H9 (cell line): Measurements from ENCODE around the gene HLF. TPM values are rescaled to one million over a fixed set of nuclear protein-coding genes. Genes with fewer than 3 reads are reported as not detected.

Experiments used
- DNase-seq: peaks from one replicate; pipeline ENCODE4 v3.0.0-alpha.2; 2017
- H2AFZ ChIP-seq: one replicate; pipeline ENCODE4 v1.6.1; 2013; ENCODE audit warnings: mild to moderate bottlenecking, low read length, control low read depth, moderate library complexity
- H2AK5ac ChIP-seq: 2 replicates; pipeline ENCODE4 v1.6.1; 2013; ENCODE audit warnings: low read length, control low read depth, mixed read lengths; ENCODE audit not compliant: insufficient read length
- H2BK120ac ChIP-seq: one replicate; pipeline ENCODE4 v1.6.1; 2013; ENCODE audit warnings: low read depth, mild to moderate bottlenecking, low read length, control low read depth, inconsistent platforms; ENCODE audit not compliant: poor library complexity, severe bottlenecking
- H2BK12ac ChIP-seq: 2 replicates; pipeline ENCODE4 v1.6.1; 2013; ENCODE audit warnings: low read length, control low read depth, mixed read lengths, low read depth; ENCODE audit not compliant: insufficient read length
- H2BK15ac ChIP-seq: 2 replicates; pipeline ENCODE4 v1.6.1; 2013; ENCODE audit warnings: low read depth, low read length, control low read depth
- H2BK20ac ChIP-seq: one replicate; pipeline ENCODE4 v1.6.1; 2013; ENCODE audit warnings: low read depth, mild to moderate bottlenecking, low read length, control low read depth, inconsistent platforms; ENCODE audit not compliant: poor library complexity, severe bottlenecking
- H2BK5ac ChIP-seq: 2 replicates; pipeline ENCODE4 v1.6.1; 2013; ENCODE audit warnings: low read length, control low read depth, mixed read lengths; ENCODE audit not compliant: insufficient read length
- H3K14ac ChIP-seq: 2 replicates; pipeline ENCODE4 v1.6.1; 2013; ENCODE audit warnings: low read length, control low read depth; ENCODE audit not compliant: insufficient read depth
- H3K18ac ChIP-seq: 2 replicates; pipeline ENCODE4 v1.6.1; 2013; ENCODE audit warnings: low read depth, mild to moderate bottlenecking, mixed read lengths, low read length, control low read depth; ENCODE audit not compliant: insufficient read length
- H3K23ac ChIP-seq: 2 replicates; pipeline ENCODE4 v1.6.1; 2013; ENCODE audit warnings: low read length, control low read depth, mixed read lengths, low read depth; ENCODE audit not compliant: insufficient read length
- H3K23me2 ChIP-seq: 2 replicates; pipeline ENCODE4 v1.6.1; 2013; ENCODE audit warnings: low read depth, mild to moderate bottlenecking, mixed read lengths, low read length, control low read depth; ENCODE audit not compliant: insufficient read length, poor library complexity, severe bottlenecking
- H3K27ac ChIP-seq: 2 replicates; pipeline ENCODE4 v1.5.1; 2013; ENCODE audit warnings: low read length, control low read depth, mixed read lengths, low read depth; ENCODE audit not compliant: insufficient read length
- H3K27me3 ChIP-seq: 2 replicates; pipeline ENCODE4 v1.6.1; 2013; ENCODE audit warnings: low read length, control low read depth, inconsistent platforms; ENCODE audit not compliant: insufficient read depth
- H3K4ac ChIP-seq: 2 replicates; pipeline ENCODE4 v1.6.1; 2013; ENCODE audit warnings: low read depth, mild to moderate bottlenecking, control low read depth, inconsistent platforms, low read length, moderate library complexity
- H3K4me1 ChIP-seq: 2 replicates; pipeline ENCODE4 v1.6.1; 2013; ENCODE audit warnings: low read length, control low read depth, inconsistent platforms; ENCODE audit not compliant: insufficient read depth
- H3K4me2 ChIP-seq: 2 replicates; pipeline ENCODE4 v1.6.1; 2013; ENCODE audit warnings: low read length, control low read depth, mixed read lengths; ENCODE audit not compliant: insufficient read length, insufficient read depth
- H3K56ac ChIP-seq: 2 replicates; pipeline ENCODE4 v1.6.1; 2013; ENCODE audit warnings: low read depth, mild to moderate bottlenecking, mixed read lengths, low read length, control low read depth; ENCODE audit not compliant: insufficient read length
- H3K79me1 ChIP-seq: 2 replicates; pipeline ENCODE4 v1.6.1; 2013; ENCODE audit warnings: low read depth, mild to moderate bottlenecking, moderate library complexity, low read length, control low read depth, inconsistent platforms; ENCODE audit not compliant: insufficient read depth, poor library complexity, severe bottlenecking
- H3K79me2 ChIP-seq: 2 replicates; pipeline ENCODE4 v1.6.1; 2013; ENCODE audit warnings: low read length, control low read depth, inconsistent platforms; ENCODE audit not compliant: insufficient read depth
- H3K9ac ChIP-seq: 2 replicates; pipeline ENCODE4 v1.6.1; 2013; ENCODE audit warnings: low read length, control low read depth, mixed read lengths; ENCODE audit not compliant: insufficient read length; ENCODE audit errors: extremely low read depth
- H3K9me3 ChIP-seq: one replicate; pipeline ENCODE4 v1.6.1; 2013; ENCODE audit warnings: low read depth, low read length, inconsistent platforms; ENCODE audit not compliant: control insufficient read depth
- H3T11ph ChIP-seq: one replicate; pipeline ENCODE4 v1.6.1; 2013; ENCODE audit warnings: mild to moderate bottlenecking, low read length, control low read depth, inconsistent platforms
- H4K20me1 ChIP-seq: one replicate; pipeline ENCODE4 v1.6.1; 2013; ENCODE audit not compliant: control insufficient read depth, insufficient read length, insufficient read depth
- H4K5ac ChIP-seq: 2 replicates; pipeline ENCODE4 v1.6.1; 2013; ENCODE audit warnings: low read depth, mild to moderate bottlenecking, mixed read lengths, low read length, control low read depth; ENCODE audit not compliant: insufficient read length
- H4K8ac ChIP-seq: replicated peaks from 2 replicates; pipeline ENCODE4 v1.6.1; 2013; ENCODE audit warnings: low read length, control low read depth, mixed read lengths, low read depth; ENCODE audit not compliant: insufficient read length
- H4K91ac ChIP-seq: 2 replicates; pipeline ENCODE4 v1.6.1; 2013; ENCODE audit warnings: low read depth, mild to moderate bottlenecking, moderate library complexity, mixed read lengths, low read length, control low read depth; ENCODE audit not compliant: insufficient read length
- H3K27ac Mint-ChIP-seq, 3 experiments: 2 replicates in 2 of 3; 3 replicates in 1 of 3; pipeline ENCODE4 v1.8.0; 2020 to 2021; ENCODE audit warnings: mixed read lengths in 3 of 3, mild to moderate bottlenecking in 1 of 3, moderate library complexity in 1 of 3
- H3K27me3 Mint-ChIP-seq: 2 replicates; pipeline ENCODE4 v1.8.0; 2021; ENCODE audit warnings: low read depth, mild to moderate bottlenecking, moderate library complexity, mixed read lengths
- H3K36me3 Mint-ChIP-seq, 3 experiments: 2 replicates in 2 of 3; 3 replicates in 1 of 3; pipeline ENCODE4 v1.8.0; 2020 to 2021; ENCODE audit warnings: low read depth in 3 of 3, mixed read lengths in 3 of 3; ENCODE audit not compliant: insufficient read depth in 1 of 3
- H3K4me1 Mint-ChIP-seq, 2 experiments: 2 replicates each; pipeline ENCODE4 v1.8.0; 2020; ENCODE audit warnings: mixed read lengths in 2 of 2
- H3K4me3 Mint-ChIP-seq, 2 experiments: 2 replicates in 1 of 2; 3 replicates in 1 of 2; pipeline ENCODE4 v1.8.0; 2020 to 2021; ENCODE audit warnings: mild to moderate bottlenecking in 2 of 2, mixed read lengths in 2 of 2, moderate library complexity in 1 of 2
- H3K9me3 Mint-ChIP-seq, 2 experiments: 2 replicates in 1 of 2; 3 replicates in 1 of 2; pipeline ENCODE4 v1.8.0; 2020; ENCODE audit warnings: mild to moderate bottlenecking in 2 of 2, mixed read lengths in 2 of 2, moderate library complexity in 1 of 2
- CTCF ChIP-seq: fragments of 200-600 bp; sonication (generic); conservative IDR thresholded peaks from 3 replicates; pipeline ENCODE4 v1.8.0; 2021; ENCODE audit warnings: antibody characterized with exemption, mild to moderate bottlenecking
- WGBS: extraction: QIAGEN DNeasy Blood & Tissue Kit; methylation state at CpG from one replicate; pipeline ENCODE4 v1.1.7; 2013; ENCODE audit warnings: missing lambda C conversion rate, low lambda C conversion rate, mixed read lengths; ENCODE audit not compliant: insufficient read length; ENCODE audit errors: extremely low coverage; 5-methylcytosine and 5-hydroxymethylcytosine counted together
- total RNA-seq: library from RNA; stranded (reverse); gene quantifications from 2 replicates; pipeline ENCODE4 v1.2.1, GENCODE V29; 2021

The HLF gene
- total RNA-seq, 1 experiment from 2014 or later = 0.17 TPM

GRCh38 chr17:55284001-55284884 is 19.5 kb downstream of the HLF start:
- no peaks in the 10 kb centered on the region for H3K9me3 Mint-ChIP-seq
- no peak for DNase-seq
- H3K27ac ChIP-seq = no peak overlapping the region

More at GRCh38 chr17:55284001-55284884, 19.5 kb downstream of the HLF start:
- peaks cover 2 to 5% of the 10 kb centered on the region in 2 experiments; a peak in 2 of 4 replicates for H3K4me1 Mint-ChIP-seq
- Histone ChIP-seq H4K20me1 (no peaks in the 10 kb centered on the region), H2AFZ (no peak overlapping the region), H3K9ac (no peak overlapping the region), H2BK15ac (no peak overlapping the region), H2BK20ac (no peak overlapping the region), H3K18ac (no peak overlapping the region), H2BK120ac (no peak overlapping the region), H3K4ac (no peak overlapping the region), H3K23ac (no peak overlapping the region), H2BK12ac (no peak overlapping the region), H3K56ac (no peak overlapping the region), H2AK5ac (no peak overlapping the region), H3K79me2 (no peaks in the 10 kb centered on the region), H3T11ph (no peak overlapping the region), H3K27me3 (no peaks in the 10 kb centered on the region), H3K23me2 (no peaks in the 10 kb centered on the region), H4K91ac (no peak overlapping the region), H3K14ac (no peak overlapping the region), H3K4me2 (no peak overlapping the region), H4K5ac (no peak overlapping the region), H3K79me1 (no peaks in the 10 kb centered on the region), H3K4me1 (no peaks in the 10 kb centered on the region), H2BK5ac (no peak overlapping the region), H3K9me3 (no peaks in the 10 kb centered on the region), H4K8ac (no peak overlapping the region)
- no peak overlapping the region for H3K27ac Mint-ChIP-seq
- H3K27me3 Mint-ChIP-seq = no peaks in the 10 kb centered on the region
- TF ChIP-seq CTCF = no peak
- H3K4me3 Mint-ChIP-seq = no peak overlapping the region
- H3K36me3 Mint-ChIP-seq = no peaks in the 10 kb centered on the region
- WGBS = no CpG with 5 or more reads among the region's 7 CpGs
